Measurements from ENCODE around the gene SORCS2.

Gene SORCS2

GRCh38 chr4:7546809-7547367 is 354.6 kb downstream of the SORCS2 start:
- no peak overlapping the region for H3K4me3 ChIP-seq (ENCODE audit: low read length)
- no peaks in the 10 kb centered on the region for H4K20me1 ChIP-seq (ENCODE audit: control insufficient read depth, insufficient read depth, low read depth, low read length)
- H3K9me2 ChIP-seq (replicated peaks; ENCODE audit: control insufficient read depth, low read length), result no peaks in the 10 kb centered on the region; the same call in 1 of the 2 replicates
- H3K36me3 ChIP-seq (ENCODE audit: control insufficient read depth, low read length), result no peaks in the 10 kb centered on the region
- no peak overlapping the region for H3K4me2 ChIP-seq (ENCODE audit: low read length)
- no peaks in the 10 kb centered on the region for H3K4me1 ChIP-seq (ENCODE audit: control insufficient read depth, low read length)
- no peak for TF ChIP-seq EZH2phosphoT487 (IDR thresholded peaks at IDR 0.05; ENCODE audit: borderline replicate concordance, low read length)
- TF ChIP-seq CTCF (IDR thresholded peaks at IDR 0.05; ENCODE audit: low read depth, low read length, poor library complexity, severe bottlenecking), result no peak
- peaks cover 2% of the 10 kb centered on the region; the same call in 1 of the 2 replicates for H3K9me3 ChIP-seq (ENCODE audit: control insufficient read depth, insufficient read depth, low read length)
- no peak overlapping the region for H3K27ac ChIP-seq (ENCODE audit: low read depth, low read length)
- H3K27me3 ChIP-seq (ENCODE audit: control insufficient read depth, low read length), result no peaks in the 10 kb centered on the region
- H3K79me2 ChIP-seq (ENCODE audit: control insufficient read depth, low read length), result no peaks in the 10 kb centered on the region
- H3F3A ChIP-seq (ENCODE audit: control insufficient read depth, insufficient read depth), result no peaks in the 10 kb centered on the region

- Histone ChIP-seq H3K79me2 (ENCODE audit: control insufficient read depth, low read length) (no peaks in the 10 kb centered on the region), H3K36me3 (ENCODE audit: control insufficient read depth, low read length) (no peaks in the 10 kb centered on the region), H3K4me3 (ENCODE audit: low read length) (no peak overlapping the region), H3K9me3 (ENCODE audit: control insufficient read depth, insufficient read depth, low read length) (peaks cover 7% of the 10 kb centered on the region), H3K4me2 (ENCODE audit: low read length) (no peak overlapping the region), H3K27me3 (ENCODE audit: control insufficient read depth, low read length) (no peaks in the 10 kb centered on the region), H3K27ac (ENCODE audit: low read depth, low read length) (no peak overlapping the region), H3K4me1 (ENCODE audit: control insufficient read depth, low read length) (no peaks in the 10 kb centered on the region), H3F3A (ENCODE audit: control insufficient read depth, insufficient read depth) (no peaks in the 10 kb centered on the region), H4K20me1 (ENCODE audit: control insufficient read depth, insufficient read depth, low read depth, low read length) (no peaks in the 10 kb centered on the region), H3K9me2 (replicated peaks; ENCODE audit: control insufficient read depth, low read length) (no peaks in the 10 kb centered on the region; the same call in 1 of the 2 replicates)
- TF ChIP-seq CTCF (IDR thresholded peaks at IDR 0.05; ENCODE audit: low read depth, low read length, poor library complexity, severe bottlenecking), result no peak
- TF ChIP-seq EZH2phosphoT487 (IDR thresholded peaks at IDR 0.05; ENCODE audit: borderline replicate concordance, low read length), result no peak
These were observed 355.2 kb downstream of the SORCS2 start for GRCh38 chr4:7547368-7548040.

- Histone ChIP-seq H3K79me2 (ENCODE audit: control insufficient read depth, low read length) (no peaks in the 10 kb centered on the region), H3K4me1 (ENCODE audit: control insufficient read depth, low read length) (no peaks in the 10 kb centered on the region), H3K27me3 (ENCODE audit: control insufficient read depth, low read length) (no peaks in the 10 kb centered on the region), H3K9me3 (ENCODE audit: control insufficient read depth, insufficient read depth, low read length) (peaks cover 30% of the 10 kb centered on the region), H3K4me3 (ENCODE audit: low read length) (no peak overlapping the region), H3K36me3 (ENCODE audit: control insufficient read depth, low read length) (no peaks in the 10 kb centered on the region), H3K9me2 (replicated peaks; ENCODE audit: control insufficient read depth, low read length) (no peaks in the 10 kb centered on the region), H3F3A (ENCODE audit: control insufficient read depth, insufficient read depth) (no peaks in the 10 kb centered on the region), H3K4me2 (ENCODE audit: low read length) (no peak overlapping the region), H4K20me1 (ENCODE audit: control insufficient read depth, insufficient read depth, low read depth, low read length) (no peaks in the 10 kb centered on the region), H3K27ac (ENCODE audit: low read depth, low read length) (no peak overlapping the region)
- no peak for TF ChIP-seq CTCF (IDR thresholded peaks at IDR 0.05; ENCODE audit: low read depth, low read length, poor library complexity, severe bottlenecking)
- no peak for TF ChIP-seq EZH2phosphoT487 (IDR thresholded peaks at IDR 0.05; ENCODE audit: borderline replicate concordance, low read length)
These were observed 357.5 kb downstream of the SORCS2 start for GRCh38 chr4:7549866-7550265.

Measured in DOHH2 (cell line).